Measurements from ENCODE around the gene DOCK8.

DNA sequence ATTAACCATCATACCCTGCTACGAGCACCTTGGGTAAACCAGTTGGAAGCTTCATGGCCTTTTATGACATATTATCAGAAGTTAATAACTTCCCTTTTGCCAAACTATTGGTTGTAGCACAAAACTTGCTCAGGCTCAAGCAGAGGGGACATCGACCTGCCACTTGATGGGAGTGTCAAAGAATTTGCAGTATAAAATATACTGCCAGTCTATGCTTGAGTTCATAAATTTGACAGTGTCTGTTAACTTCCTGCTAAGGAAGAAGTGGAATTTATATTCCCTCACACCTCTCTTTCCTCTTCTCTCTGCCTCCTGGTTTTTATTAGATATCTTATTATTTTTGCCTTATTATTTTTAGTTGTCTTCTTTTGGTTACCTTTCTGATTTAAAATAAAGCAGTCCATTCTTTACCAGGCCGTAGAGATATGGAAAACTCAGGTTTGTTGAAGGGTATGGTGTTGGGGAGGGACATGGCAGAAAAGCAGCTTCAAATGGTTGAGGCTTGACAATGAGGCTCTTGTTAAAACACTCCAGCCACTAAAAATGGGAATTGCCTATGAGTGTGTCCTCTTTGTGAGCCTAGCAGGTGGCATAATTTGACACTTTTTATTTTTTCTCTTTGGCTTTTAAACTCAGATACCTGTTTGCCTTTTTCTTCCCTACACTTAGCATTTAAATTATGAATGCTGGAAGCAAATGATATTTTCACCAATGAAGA, 298.0 kb downstream of the DOCK8 start:
- no peak for TF ChIP-seq CTCF (conservative IDR thresholded peaks at IDR 0.05)
- TF ChIP-seq ZFX (IDR thresholded peaks at IDR 0.05), result no peak

Measured in C4-2B (cell line).